ENCODE measurements around the gene ORAI2.
A peak's percentile ranks its signal among the peaks of the same experiment; 100 is the strongest.
"Not testable (repeated sequence)": the region's sequence is repeated elsewhere in the genome, so short reads cannot be mapped to it uniquely, and the experiment has no call there.

ORAI2 gene

GRCh38 chr7:102395873-102396709, 37.3 kb upstream of the ORAI2 start, which contains the start of gene PRKRIP1:
Gene PRKRIP1, plus strand, starts transcription at chr7:102396363. Its CDS starts 49 bp downstream, at chr7:102396412.
- no peak for TF ChIP-seq CTCF (IDR thresholded peaks at IDR 0.05; ENCODE audit: low read depth, low read length)
- H3K4me3 ChIP-seq (ENCODE audit: low read depth, low read length) = peak within 1 kb of the TSS; percentile 83

GRCh38 chr7:102396710-102397019, 36.7 kb upstream of the ORAI2 start:
- TF ChIP-seq CTCF (IDR thresholded peaks at IDR 0.05; ENCODE audit: low read depth, low read length) = no peak

GRCh38 chr7:102398543-102398942, 34.8 kb upstream of the ORAI2 start:
- TF ChIP-seq CTCF (IDR thresholded peaks at IDR 0.05; ENCODE audit: low read depth, low read length) = no peak

More at GRCh38 chr7:102396710-102397019, 36.7 kb upstream of the ORAI2 start:
- H3K4me3 ChIP-seq (ENCODE audit: low read depth, low read length) = peak overlapping the region; percentile 83

GRCh38 chr7:102400360-102400759, 33.0 kb upstream of the ORAI2 start:
- TF ChIP-seq CTCF (IDR thresholded peaks at IDR 0.05; ENCODE audit: low read depth, low read length) = no peak

More at GRCh38 chr7:102398543-102398942, 34.8 kb upstream of the ORAI2 start:
- H3K4me3 ChIP-seq (ENCODE audit: low read depth, low read length) = no peak overlapping the region

GRCh38 chr7:102403563-102403962, 29.8 kb upstream of the ORAI2 start:
- no peak for TF ChIP-seq CTCF (IDR thresholded peaks at IDR 0.05; ENCODE audit: low read depth, low read length)
- no peak overlapping the region for H3K4me3 ChIP-seq (ENCODE audit: low read depth, low read length)

More at GRCh38 chr7:102400360-102400759, 33.0 kb upstream of the ORAI2 start:
- H3K4me3 ChIP-seq (ENCODE audit: low read depth, low read length) = no peak overlapping the region

- peak; percentile 72 for TF ChIP-seq CTCF (IDR thresholded peaks at IDR 0.05; ENCODE audit: low read depth, low read length)
These were observed 29.1 kb upstream of the ORAI2 start for GRCh38 chr7:102404005-102404861.

GRCh38 chr7:102404862-102405188, 28.6 kb upstream of the ORAI2 start:
- H3K4me3 ChIP-seq (ENCODE audit: low read depth, low read length) = not testable (repeated sequence)

More at GRCh38 chr7:102404005-102404861, 29.1 kb upstream of the ORAI2 start:
- no peak overlapping the region for H3K4me3 ChIP-seq (ENCODE audit: low read depth, low read length)
